Testis (tissue), 5 donors: ENCODE data around the gene ZSCAN23. TPM values are rescaled to one million over a fixed set of nuclear protein-coding genes. Genes with fewer than 3 reads are reported as not detected.

Experiments used
- DNase-seq: peaks from one replicate; pipeline ENCODE4 v3.0.0-alpha.2; 2019
- H3K27ac ChIP-seq, 2 donors: fragments of 200-600 bp; sonication (generic); one replicate each; pipeline ENCODE4 v1.5.1; 2019
- H3K27me3 ChIP-seq: fragments of 200-600 bp; sonication (generic); one replicate; pipeline ENCODE4 v1.5.1; 2019
- H3K36me3 ChIP-seq: fragments of 200-600 bp; sonication (generic); one replicate; pipeline ENCODE4 v1.5.1; 2017; ENCODE audit warnings: low read depth; ENCODE audit errors: missing control alignments
- H3K4me1 ChIP-seq: fragments of 200-600 bp; sonication (generic); one replicate; pipeline ENCODE4 v1.5.1; 2019
- H3K4me3 ChIP-seq, 2 donors: fragments of 200-600 bp; sonication (generic); one replicate each; pipeline ENCODE4 v1.5.1; 2017 to 2019
- H3K9me3 ChIP-seq: fragments of 200-600 bp; sonication (generic); one replicate; pipeline ENCODE4 v1.5.1; 2017
- POLR2A ChIP-seq: fragments of 450-650 bp; IDR thresholded peaks from one replicate; pipeline ENCODE4 v1.6.1; 2017; ENCODE audit warnings: antibody characterized with exemption, mild to moderate bottlenecking, moderate library complexity
- WGBS, 2 donors: methylation state at CpG; one replicate each; pipeline ENCODE4 v1.1.5; 2018; 5-methylcytosine and 5-hydroxymethylcytosine counted together
- intact Hi-C: fragments of 100-400 bp; cut with DNase I; formaldehyde crosslinking; loops from one replicate; pipeline ENCODE4 v1.15.1; 2023; ENCODE audit warnings: low total_unique reads
- long read RNA-seq, 2 donors: transcript quantifications; one replicate each; lab custom pipeline, GENCODE V29; 2026
- polyA plus RNA-seq: library from polyadenylated mRNA; stranded (reverse); fragments of 350-450 nt; fragmentation: Illumina TruSeq; extraction: RNeasy Lipid Tissue Mini Kit (QIAGEN cat#74804); gene quantifications from one replicate; pipeline ENCODE4 v1.2.3, GENCODE V29; 2014; ENCODE audit warnings: low read depth, low replicate concordance; ENCODE audit not compliant: insufficient read depth
- total RNA-seq, 2 donors: library from RNA; depleted of rRNA; stranded (reverse); fragments of >200 nt; gene quantifications; one replicate each; pipeline ENCODE4 v1.2.3, GENCODE V29; 2016
- TF ChIP-seq, protein P1 (sequence below), 3 experiments: fragments of 450-650 bp in 2 of 3; fragments of 200-600 bp in 1 of 3; sonication (generic) in 1 of 3; IDR thresholded peaks; one replicate each; pipeline ENCODE4 v1.5.1; 2016 to 2019; ENCODE audit warnings: antibody characterized with exemption in 3 of 3, mild to moderate bottlenecking in 2 of 3, moderate library complexity in 1 of 3

The ZSCAN23 gene
- total RNA-seq (1 to 10 TPM; 8.3 to 9.1 TPM), polyA plus RNA-seq (2.4 TPM)
- long read RNA-seq, donor 1, partial matches to known transcripts, result 6 of 7 reads
- long read RNA-seq, donor 1, other reads (novel, unspliced or antisense), result 0 of 7 reads
- long read RNA-seq, donor 2, partial matches to known transcripts, result 0 of 1 reads
- long read RNA-seq, donor 2, other reads (novel, unspliced or antisense), result 0 of 1 reads

DNA sequence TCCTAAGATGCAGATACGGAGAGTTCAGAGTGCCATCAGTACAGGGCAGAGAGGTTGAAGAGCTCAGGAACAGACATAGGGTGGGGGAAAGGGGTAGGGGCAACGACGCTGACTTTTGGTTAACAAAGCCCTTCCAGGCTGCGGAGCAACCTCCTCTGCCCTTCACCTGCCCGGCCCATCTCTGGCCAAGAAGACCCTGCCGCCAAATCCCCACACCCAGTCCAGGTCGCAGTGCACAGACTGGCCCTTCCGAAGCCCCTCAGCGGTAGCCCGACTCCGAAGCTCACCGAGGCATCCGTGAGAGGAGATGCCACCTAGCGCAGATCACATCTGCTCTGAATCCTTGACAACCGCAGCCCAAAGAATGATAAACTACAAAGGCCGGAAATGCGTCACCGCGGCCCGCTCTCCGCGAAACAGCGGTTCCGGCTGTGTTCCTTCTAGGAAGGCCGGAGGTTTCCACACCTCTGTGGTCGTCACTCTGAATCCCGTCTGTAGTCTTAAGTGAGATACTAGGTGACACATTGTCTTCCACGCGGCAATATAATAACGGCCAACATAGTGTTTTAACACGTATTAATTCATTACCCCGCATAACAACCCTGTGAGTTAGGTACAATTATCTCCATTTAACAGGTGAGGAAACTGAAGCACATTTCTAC, at the start of gene ZSCAN23:
Gene ZSCAN23 (minus strand): TSS at position 380 of the 662 bp plus-strand sequence. CDS start 7,225 bp downstream, outside the sequence.
- Histone ChIP-seq H3K27me3 (no peaks in the 10 kb centered on the region), H3K27ac (peak within 1 kb of the TSS in 1 of 2 donors; percentile 62), H3K4me1 (no peaks in the 10 kb centered on the region), H3K9me3 (no peaks in the 10 kb centered on the region), H3K4me3 (peak within 1 kb of the TSS; percentile 70 to 71), H3K36me3 (no peaks in the 10 kb centered on the region)
- no peak for TF ChIP-seq POLR2A
- TF ChIP-seq, protein P1, sequence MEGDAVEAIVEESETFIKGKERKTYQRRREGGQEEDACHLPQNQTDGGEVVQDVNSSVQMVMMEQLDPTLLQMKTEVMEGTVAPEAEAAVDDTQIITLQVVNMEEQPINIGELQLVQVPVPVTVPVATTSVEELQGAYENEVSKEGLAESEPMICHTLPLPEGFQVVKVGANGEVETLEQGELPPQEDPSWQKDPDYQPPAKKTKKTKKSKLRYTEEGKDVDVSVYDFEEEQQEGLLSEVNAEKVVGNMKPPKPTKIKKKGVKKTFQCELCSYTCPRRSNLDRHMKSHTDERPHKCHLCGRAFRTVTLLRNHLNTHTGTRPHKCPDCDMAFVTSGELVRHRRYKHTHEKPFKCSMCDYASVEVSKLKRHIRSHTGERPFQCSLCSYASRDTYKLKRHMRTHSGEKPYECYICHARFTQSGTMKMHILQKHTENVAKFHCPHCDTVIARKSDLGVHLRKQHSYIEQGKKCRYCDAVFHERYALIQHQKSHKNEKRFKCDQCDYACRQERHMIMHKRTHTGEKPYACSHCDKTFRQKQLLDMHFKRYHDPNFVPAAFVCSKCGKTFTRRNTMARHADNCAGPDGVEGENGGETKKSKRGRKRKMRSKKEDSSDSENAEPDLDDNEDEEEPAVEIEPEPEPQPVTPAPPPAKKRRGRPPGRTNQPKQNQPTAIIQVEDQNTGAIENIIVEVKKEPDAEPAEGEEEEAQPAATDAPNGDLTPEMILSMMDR (IDR thresholded peaks at IDR 0.05), result no peak
- peak; percentile 89 for DNase-seq
- intact Hi-C loops, result no loop called here
- 1 to 2% methylated on average over 32 of the region's 32 CpGs for WGBS, 2 donors

GRCh38 chr6:28491984-28492317, 48.7 kb upstream of the ZSCAN23 start:
- Histone ChIP-seq H3K27me3 (no peaks in the 10 kb centered on the region), H3K36me3 (no peaks in the 10 kb centered on the region), H3K9me3 (no peaks in the 10 kb centered on the region), H3K4me3 (no peak overlapping the region), H3K27ac (no peak overlapping the region), H3K4me1 (peaks cover 7% of the 10 kb centered on the region)
- WGBS, 2 donors, result 19 to 26% methylated on average over 3 of the region's 3 CpGs
- no peak for DNase-seq
- no peak for TF ChIP-seq POLR2A
- TF ChIP-seq, protein P1 (IDR thresholded peaks at IDR 0.05), result no peak
- intact Hi-C loops, result no loop called here

- Histone ChIP-seq H3K27me3 (no peaks in the 10 kb centered on the region), H3K36me3 (no peaks in the 10 kb centered on the region), H3K4me1 (peaks cover 7% of the 10 kb centered on the region), H3K27ac (peak overlapping the region; percentile 75 to 89), H3K9me3 (no peaks in the 10 kb centered on the region), H3K4me3 (peak overlapping the region; percentile 45 to 59)
- TF ChIP-seq POLR2A, result no peak
- TF ChIP-seq, protein P1 (IDR thresholded peaks at IDR 0.05), result no peak
- 7 to 10% methylated on average over 23 of the region's 23 CpGs for WGBS, 2 donors
- intact Hi-C loops, result no loop called here
- DNase-seq, result no peak
Measured at GRCh38 chr6:28490205-28490890, 47.1 kb upstream of the ZSCAN23 start.

GRCh38 chr6:28489366-28490204, 46.3 kb upstream of the ZSCAN23 start:
- intact Hi-C loops, result no loop called here
- H3K9me3 ChIP-seq, result no peaks in the 10 kb centered on the region
- peak overlapping the region; percentile 75 to 89 for H3K27ac ChIP-seq
- DNase-seq, result peak; percentile 82
- TF ChIP-seq, protein P1 (IDR thresholded peaks at IDR 0.05), result no peak
- TF ChIP-seq POLR2A, result no peak
- H3K4me3 ChIP-seq, result peak overlapping the region; percentile 45 to 59
- peaks cover 7% of the 10 kb centered on the region for H3K4me1 ChIP-seq
- WGBS, 2 donors, result 4 to 6% methylated on average over 27 to 40 of the region's 40 CpGs
- no peaks in the 10 kb centered on the region for H3K27me3 ChIP-seq
- H3K36me3 ChIP-seq, result no peaks in the 10 kb centered on the region
